T-helper 1 cell treated with Interleukin-12 subunit alpha and Interleukin-12 subunit beta and Interleukin-4 antibody, amounts not matched to agents 30 ng/mL and 1 ng/mL, for 36 hours (primary cell): ENCODE data around the gene ZNF497. TPM values are rescaled to one million over a fixed set of nuclear protein-coding genes. Genes with fewer than 3 reads are reported as not detected.
"Not testable (repeated sequence)": the region's sequence is repeated elsewhere in the genome, so short reads cannot be mapped to it uniquely, and the experiment has no call there.

ENCODE experiments used
- intact Hi-C: fragments of 100-400 bp; cut with micrococcal nuclease; formaldehyde crosslinking; loops from one replicate; pipeline ENCODE4 v1.15.1; 2024
- total RNA-seq: library from RNA; stranded (reverse); gene quantifications from 2 replicates; pipeline ENCODE4 v1.2.3, GENCODE V29; 2022

Gene ZNF497
- total RNA-seq, 1 donor from 2014 or later = 0.64 TPM

DNA sequence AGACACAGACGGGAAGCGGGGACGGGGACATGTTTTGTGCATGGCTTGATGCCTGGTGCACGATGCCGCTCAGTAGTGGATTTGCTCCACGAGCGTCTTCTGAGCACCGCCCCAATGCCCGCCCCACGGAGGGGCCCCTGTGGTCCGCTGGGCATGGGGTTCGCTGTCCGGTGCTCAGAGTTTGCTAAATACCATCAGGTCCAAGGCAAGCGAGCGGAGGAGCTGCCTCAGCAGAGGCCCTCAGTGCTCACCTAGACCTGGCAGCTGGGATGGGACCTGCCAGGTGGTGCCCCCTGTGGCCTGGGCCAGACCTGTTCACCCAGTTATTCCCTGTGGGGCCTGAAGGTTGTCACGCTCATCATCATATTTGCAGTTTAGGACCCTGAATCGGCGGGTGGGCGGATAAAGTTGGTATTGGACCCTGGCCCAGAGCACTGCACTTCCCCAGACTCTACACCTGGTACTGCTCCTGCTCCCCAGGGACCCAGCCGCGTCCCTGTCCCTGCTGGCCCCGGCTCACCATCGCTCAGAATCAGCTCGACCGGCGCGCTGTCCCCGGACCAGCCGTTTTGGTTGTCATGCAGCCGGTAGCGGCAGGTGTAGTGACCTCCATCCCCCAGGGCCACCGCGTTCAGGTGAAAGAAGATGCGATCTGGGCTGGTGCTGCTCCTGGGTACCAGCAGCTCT is 11.5 kb downstream of the ZNF497 start:
- intact Hi-C loops = no loop called here

DNA sequence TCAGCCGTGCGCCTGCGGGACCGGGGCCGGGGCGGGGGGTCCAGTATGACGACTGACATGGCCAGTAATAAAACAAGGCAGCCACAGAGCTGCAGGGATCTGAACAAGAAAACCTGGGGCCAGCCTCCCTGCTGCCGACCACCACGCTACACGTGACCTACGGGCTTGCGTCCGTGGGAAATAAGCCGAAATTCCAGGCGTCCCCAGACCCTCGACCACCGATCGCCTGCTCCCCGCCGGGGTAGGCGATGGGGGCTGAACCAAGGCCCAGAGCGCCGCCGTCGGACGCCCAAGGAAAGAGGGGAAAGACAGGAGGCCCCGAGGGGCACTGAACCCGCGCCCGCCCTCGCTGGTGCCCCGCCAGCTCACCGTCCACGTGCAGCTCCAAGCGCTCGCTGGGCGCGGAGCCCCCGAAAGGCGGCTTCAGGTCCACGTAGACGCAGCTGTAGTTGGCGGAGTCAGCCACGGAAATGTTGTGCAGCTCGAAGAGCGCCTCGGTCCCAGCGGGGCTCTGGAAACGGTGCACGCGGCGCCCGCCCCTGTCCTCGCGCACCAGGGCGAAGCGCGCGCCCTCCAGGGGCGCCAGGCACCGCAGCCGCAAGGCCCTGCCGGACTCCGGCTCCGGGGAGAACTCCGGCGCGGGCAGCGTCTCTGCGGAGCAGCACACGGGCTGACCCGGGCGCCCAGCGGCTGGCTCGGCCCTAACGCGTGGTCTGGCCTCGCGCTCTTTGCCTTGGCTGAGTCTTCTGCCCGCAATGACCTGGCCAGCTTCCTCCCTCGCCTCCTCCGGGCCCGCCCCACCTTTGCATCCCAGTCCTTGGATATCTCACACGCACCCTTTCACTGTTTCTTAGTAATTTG is 12.3 kb downstream of the ZNF497 start:
- intact Hi-C loops = no loop called here

DNA sequence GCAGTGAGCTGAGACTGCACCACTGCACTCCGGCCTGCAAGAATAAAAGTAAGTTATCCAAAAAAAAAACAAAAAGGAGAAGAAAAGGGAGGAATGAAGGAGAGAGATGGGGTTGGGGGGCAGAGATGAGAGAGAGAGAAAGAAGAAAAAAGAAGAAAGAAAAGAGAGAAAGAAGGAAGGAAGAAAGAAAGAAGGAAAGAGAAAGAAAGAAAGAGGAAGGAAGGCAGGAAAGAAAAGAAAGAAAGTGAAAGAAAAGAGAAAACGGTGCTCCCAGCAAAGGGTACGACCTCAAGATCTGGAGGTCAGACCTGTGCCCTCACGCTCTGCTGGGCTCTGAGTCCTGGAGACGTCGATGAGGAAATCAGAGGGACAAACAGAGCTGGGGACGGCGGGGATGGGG is 13.0 kb downstream of the ZNF497 start:
- intact Hi-C loops = no loop called here

DNA sequence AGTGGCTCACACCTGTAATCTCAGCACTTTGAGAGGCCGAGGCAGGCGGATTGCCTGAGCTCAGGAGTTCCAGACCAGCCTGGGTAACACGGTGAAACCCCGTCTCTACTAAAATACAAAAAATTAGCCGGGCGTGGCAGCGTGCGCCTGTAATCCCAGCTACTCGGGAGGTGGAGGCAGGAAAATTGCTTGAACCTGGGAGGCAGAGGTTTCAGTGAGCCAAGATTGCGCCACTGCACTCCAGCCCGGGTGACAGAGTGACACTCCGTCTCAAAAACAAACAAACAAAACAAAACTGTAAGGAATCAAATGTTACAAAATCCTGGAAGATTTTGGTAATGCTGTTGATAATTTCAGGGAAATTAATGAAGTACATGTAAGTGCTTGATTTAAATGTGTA is 14.5 kb downstream of the ZNF497 start:
- intact Hi-C loops = not testable (repeated sequence)

DNA sequence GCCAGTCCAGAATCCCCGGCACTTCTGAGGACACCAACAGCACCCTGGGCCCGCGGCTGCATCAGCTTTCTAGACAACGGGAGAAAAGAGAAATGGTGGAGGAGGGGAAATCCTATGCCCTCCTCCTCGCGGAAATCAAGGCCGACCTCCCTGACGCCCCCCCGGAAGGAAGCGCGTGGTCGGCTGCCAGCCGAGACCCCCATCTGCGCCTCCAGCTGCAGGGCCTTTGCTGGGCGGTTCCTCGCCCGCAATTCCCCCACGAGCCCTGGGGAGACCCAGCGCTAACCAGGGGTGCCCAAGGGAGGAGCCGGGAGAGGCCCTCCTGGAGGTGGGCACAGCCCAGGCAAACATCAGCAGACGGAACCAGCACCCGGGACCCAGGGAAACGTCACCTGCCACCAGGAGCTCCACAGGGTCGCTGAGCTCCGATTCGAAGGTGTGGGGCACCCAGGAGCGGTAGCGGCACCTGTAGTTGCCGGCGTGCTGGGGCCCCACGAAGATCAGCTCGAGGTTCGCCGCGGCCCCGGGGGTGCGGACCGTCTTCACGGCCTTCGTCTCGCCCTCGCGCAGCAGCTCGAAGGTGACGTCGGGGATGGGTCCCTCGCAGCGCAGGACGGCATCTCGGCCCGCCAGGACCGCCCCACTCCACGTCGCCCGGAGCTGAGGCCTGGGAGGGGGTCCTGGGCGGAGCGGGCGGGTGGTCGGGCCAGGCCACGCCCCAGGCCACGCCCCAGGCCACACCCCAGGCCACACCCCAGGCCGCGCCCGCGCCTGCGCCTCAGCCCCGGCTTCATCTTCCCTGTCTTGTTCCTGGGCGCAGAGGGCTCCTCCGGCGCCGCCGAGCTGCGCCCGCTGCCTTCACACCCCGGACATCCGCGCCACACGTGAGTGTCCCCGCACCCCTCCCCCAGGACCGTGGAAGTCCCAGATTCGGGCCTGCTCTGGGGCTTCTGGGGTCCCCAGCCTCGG is 15.3 kb downstream of the ZNF497 start:
- intact Hi-C loops = loop anchor here (1.0 kb wide), 8 partner anchors 9 to 69 kb away; partner anchors contain the start of genes ERVK3-1, ZNF497, ZNF584 and ZNF8

DNA sequence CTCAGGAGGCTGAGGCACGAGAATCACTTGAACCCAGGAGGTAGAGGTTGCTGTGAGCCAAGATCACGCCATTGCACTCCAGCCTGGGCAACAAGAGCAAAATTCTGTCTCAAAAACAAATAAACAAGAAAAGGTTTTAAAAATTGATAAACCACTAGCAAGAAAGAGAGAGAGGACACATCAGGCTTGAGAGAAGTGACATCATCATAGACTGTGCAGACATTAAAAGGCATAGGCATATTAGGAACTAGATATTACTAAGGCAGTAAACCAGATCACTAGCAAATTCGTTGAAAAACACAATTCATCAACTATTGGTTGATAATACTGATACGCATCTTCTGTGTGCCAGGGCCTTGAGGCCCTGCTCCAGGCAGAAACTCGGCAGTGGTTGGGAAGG is 17.0 kb downstream of the ZNF497 start:
- intact Hi-C loops = no loop called here

DNA sequence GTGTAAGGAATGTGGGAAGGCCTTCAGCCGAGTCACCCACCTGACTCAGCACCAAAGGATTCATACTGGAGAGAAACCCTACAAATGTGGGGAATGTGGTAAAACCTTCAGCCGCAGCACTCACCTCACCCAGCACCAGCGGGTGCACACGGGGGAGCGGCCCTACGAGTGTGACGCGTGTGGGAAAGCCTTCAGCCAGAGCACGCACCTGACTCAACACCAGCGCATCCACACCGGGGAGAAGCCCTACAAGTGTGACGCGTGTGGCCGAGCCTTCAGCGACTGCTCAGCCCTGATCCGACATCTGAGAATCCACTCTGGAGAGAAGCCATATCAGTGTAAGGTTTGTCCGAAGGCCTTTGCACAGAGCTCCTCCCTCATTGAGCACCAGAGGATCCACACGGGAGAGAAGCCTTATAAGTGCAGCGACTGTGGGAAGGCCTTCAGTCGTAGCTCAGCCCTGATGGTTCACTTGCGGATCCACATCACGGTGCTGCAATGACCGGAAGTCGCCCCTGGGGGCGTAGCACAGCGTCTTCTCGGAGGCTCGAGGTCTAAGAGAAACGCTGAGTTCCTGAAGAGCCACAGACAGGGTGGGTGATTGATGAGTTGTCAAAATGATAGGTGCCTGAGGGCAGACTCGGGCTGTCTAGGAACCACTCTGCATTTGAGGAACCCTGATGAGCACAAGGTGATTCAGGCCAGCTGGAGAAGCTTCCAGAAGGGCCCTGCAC is 23.6 kb downstream of the ZNF497 start:
- intact Hi-C loops = no loop called here

DNA sequence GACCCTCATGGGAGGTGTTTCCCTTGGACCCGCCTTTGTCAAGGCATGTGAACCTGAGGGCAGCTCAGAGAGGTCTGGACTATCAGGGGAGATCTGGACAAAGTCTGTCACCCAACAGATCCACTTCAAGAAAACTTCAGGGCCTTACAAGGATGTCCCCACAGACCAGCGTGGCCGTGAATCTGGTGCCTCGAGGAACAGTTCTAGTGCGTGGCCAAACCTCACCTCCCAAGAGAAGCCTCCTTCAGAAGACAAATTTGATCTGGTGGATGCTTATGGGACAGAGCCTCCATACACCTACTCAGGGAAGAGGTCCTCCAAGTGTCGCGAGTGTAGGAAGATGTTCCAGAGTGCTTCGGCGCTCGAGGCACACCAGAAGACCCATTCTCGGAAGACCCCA is 24.2 kb downstream of the ZNF497 start:
- intact Hi-C loops = no loop called here

DNA sequence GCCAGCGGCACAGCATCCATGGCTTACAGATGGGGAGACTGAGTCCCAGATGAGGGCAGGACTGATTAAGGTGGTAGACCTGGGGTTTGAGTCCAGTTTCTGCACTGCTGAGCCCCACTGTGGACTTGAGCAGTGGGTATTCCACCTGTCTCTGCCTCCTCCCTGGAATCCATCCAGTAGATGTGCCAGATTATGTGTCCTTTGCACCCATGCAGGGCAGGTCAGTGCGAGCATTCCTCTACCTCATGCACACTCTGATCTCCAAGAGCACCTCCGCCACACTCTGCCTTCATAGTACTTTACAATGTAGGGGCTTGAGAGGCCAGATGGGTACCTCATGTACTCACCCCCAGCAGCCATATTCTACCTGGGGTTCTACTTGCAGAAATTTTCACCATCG is 25.7 kb downstream of the ZNF497 start:
- intact Hi-C loops = no loop called here

DNA sequence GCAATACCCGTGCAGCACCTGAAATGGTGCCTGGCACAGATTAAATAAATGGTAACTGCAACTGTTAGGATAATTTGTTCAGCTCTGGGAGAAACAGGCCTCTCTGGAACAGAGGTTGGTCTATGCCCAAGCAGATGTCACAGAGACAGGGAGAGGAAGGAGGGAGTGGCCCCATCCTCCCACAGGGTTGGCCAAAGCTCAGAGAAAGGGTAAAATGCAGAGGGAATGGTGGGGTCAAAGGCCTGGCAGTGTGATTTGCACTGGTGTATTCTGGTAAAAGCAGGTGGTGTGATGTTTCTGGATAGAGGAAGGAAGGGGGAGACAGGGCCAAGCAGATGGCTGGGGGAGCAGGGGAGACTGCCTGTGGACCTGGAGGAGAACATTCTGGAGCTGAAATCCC is 26.3 kb downstream of the ZNF497 start:
- intact Hi-C loops = no loop called here

DNA sequence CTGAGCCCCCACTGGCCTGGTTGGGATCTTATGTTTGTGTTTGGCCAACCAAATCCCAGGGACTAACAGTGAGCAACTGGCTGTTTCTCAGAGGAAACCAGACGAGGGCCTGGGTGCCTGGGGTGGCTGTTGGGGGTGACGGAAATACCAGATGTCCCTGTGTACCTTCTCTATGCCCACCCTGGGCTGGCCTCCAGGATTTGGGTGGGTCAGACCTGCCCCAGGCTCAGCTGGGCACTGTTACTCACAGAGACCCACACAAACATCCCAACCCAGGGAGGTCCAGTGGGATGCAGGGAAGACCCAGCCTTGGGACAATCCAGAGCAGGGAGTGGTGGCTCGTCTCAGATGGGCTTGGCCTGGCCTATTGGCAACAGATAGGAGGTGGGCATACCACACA is 26.9 kb downstream of the ZNF497 start:
- intact Hi-C loops = no loop called here

DNA sequence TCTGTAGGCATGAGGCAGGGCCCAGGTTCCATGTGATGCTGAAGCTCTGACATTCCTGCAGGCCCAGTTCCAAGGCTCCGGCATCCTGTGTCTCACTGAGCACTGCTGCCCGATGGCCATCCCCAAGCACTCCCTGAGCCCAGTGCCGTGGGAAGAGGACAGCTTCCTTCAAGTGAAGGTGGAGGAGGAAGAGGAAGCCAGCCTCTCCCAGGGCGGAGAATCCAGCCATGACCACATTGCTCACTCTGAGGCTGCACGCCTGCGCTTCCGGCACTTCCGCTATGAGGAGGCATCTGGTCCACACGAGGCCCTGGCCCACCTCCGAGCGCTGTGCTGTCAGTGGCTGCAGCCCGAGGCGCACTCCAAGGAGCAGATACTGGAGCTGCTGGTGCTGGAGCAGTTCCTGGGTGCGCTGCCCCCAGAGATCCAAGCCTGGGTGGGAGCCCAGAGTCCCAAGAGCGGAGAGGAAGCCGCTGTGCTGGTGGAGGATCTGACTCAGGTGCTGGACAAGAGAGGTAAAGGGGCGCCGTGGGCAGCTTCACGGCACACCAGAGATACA is 27.8 kb downstream of the ZNF497 start:
- intact Hi-C loops = no loop called here

DNA sequence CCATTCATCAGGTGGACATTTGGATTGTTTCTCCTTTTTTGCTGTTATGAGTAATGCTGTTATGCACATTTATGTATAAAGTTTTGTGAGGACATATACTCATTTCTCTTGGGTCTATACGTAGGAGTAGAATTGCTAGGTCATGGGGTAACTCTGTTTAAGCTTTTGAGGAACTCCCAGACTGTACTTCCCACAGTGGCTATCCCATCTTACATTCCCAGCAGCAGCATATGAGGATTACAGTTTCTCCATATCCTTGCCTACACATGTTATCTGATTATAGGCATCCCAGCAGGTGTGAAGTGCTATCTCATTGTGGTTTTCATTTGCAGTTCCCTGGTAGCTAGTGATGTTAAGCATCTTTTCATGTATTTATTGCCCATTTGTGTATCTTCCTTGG is 29.9 kb downstream of the ZNF497 start:
- intact Hi-C loops = no loop called here

DNA sequence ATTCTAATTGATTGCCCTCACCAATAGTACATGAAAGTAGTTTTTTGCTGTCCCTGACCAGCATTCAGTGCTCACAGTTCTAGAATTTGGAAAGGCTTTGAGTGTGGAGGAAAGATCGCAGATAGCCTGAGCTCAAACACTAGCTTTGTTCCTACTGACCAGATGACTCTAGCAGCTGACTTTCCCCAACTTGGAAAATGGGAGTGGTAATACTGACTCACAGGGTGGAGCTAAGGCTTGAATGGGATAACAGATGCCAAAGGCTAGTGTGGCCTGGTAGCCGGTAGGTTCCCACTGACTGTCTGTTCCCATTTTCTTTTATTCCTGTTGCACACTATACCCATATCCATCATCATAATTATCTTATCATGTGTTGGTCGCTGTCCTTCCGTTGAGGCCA is 32.1 kb downstream of the ZNF497 start:
- intact Hi-C loops = no loop called here

DNA sequence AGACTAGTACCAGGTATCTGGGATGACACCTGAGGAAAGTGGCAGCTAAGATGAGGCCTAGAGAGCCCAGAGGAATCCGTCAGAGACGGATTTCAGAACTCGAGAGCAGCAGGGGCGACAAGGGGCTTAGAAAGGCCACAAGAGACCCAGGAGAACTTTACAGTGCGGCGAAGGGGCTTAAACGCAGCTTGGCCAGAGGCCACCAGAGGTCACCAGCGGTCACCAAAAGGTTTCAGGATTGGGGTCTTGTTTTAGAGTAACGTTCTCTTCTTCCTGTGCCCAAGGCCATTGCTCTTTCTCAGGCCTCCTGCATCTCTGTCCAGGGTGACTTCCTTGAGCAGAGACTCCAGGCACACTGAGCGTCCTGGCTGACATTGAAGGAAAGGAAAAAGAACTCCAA is 33.6 kb downstream of the ZNF497 start:
- intact Hi-C loops = loop anchor here (1.0 kb wide), 1 partner anchor 24 kb away; the partner anchor contains the start of gene A1BG

DNA sequence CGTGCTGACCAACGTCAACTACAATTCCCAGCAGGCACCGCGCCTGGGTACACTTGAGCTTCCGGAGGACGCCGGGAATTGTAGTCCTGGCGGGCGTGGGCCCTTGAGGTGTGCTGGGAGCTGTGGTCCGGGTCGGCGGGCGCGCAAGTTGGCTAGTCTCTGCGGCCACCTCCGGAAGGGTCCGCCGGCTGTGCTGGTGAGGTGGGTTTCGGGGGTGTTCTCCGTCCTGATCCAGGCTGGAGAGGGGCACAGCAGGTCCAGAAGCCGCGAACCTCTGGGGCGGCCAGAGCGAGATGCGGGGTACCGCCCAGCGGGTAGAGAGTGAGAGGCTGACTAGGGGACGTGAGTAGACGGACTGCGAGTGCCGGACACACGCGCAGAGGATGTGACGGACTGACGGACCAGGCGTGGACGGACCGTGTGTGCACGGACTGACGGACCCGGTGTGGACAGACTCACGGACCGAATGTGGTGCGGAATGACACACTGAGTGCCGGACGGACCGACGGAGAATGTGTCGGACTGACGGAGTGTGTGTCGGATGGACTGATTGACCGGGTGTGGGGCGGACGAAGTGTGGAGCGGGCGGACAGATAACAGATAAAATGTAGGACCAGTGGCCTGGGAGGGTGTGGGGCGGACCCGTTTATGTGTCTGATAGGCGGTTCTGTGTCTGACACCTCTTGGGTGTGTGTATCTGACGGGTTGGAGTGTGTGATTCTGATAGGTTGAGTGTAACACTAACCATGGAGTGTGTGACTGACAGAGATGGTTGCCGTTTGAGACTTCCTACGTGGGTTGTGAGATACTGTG is 35.4 kb downstream of the ZNF497 start, which contains the start of gene ZSCAN22:
Gene ZSCAN22, plus strand, starts transcription at position 81 of the 813 bp plus-strand sequence. CDS start 7,809 bp downstream, outside the sequence.
- intact Hi-C loops = loop anchor here (1.0 to 2.0 kb wide), 19 partner anchors 20 to 1047 kb away; partner anchors contain the start of genes ERVK3-1, RPS5, TRIM28 and ZBTB45

DNA sequence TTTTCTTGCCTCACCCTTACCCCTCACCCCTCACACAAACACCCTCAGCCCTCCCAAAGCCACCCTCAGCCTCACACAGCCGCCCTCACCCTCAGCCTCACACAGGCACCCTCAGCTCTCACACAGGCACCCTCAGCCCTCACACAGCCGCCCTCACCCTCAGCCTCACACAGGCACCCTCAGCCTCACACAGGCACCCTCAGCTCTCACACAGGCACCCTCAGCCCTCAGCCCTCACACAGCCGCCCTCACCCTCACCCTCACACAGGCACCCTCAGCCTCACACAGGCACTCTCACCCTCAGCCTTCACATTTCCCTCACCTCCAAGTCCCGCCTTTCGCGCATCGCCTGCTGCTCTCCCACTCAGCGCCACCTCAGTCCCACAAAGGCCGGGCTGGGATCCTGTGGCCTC is 36.0 kb downstream of the ZNF497 start:
- intact Hi-C loops = loop anchor here (1.0 to 2.0 kb wide), 13 partner anchors 21 to 507 kb away; partner anchors contain the start of genes ERVK3-1, TRIM28, ZBTB45 and ZNF132

DNA sequence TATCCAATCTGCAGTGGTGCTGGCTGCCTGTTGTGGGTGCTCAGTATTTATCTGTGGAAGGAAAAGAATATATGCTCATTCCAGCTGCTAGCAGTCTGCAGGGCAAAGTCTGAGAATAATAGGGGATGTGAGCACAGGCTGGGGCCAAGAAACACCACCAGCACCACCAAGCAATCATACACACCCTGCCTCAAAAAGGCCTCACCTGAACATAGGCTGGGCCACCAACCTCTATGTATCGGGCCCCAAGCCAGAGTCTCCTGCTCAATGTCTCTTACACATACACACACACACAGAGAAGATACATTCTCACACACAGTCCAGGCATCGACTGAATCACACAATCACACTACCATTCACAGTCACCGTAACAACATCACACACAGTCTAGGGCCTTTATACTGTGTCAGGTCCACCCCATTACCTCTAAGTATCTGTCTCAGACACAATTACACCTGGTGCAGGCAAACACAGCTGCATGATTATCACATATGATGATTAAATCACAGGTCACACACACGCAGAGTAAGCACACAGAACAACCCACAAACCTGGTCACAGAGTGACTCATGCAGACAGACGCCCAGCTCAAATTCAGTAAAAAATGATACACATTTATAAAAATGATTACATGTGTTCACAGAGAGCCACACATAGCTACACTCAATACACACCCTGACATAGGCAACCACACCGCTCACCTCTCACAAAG is 37.1 kb downstream of the ZNF497 start:
- intact Hi-C loops = loop anchor here (1.0 to 2.0 kb wide), 13 partner anchors 20 to 506 kb away; partner anchors contain the start of genes ERVK3-1, TRIM28, ZBTB45 and ZNF132
